IPS-18c (cell line): ENCODE data around the gene ADRA1B.

ENCODE experiments used
- H3K4me3 ChIP-seq: 2 replicates; pipeline ENCODE4 v1.7.0; 2013; ENCODE audit warnings: low read depth, mild to moderate bottlenecking, low read length, moderate library complexity; ENCODE audit not compliant: insufficient read depth
- H3K9me3 ChIP-seq: one replicate; pipeline ENCODE4 v1.6.1; 2013; ENCODE audit warnings: mild to moderate bottlenecking, low read length, moderate library complexity; ENCODE audit not compliant: control insufficient read depth, insufficient read depth

Gene ADRA1B

DNA sequence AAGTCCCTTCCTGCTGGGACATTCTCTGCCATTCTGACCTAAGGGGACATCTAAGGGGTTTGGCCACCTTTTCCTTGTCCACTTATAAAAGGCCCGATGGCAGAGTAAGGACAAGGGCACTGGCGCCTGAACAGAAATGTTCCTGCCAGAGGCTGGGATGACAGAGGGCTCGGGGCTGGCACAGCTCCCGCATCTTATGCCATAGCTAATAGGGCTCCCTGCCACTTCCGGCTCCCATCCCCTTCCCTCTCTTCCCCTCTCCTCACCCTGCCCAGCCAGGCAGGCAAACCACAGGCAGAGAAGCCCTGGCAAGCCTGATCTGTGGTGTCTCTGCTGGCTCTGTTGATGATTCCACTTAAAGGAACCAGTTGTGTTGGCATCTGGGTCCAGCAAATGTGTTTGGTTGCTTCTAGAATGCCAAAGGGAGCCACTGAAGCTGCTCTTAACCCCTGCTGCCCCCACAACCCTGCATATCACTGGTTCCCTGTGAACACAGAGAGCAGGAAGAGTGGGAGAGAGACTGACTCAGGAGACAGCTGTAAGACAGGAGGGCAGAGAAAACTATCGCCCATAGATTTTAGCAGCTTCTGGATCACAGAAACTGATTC, 18.4 kb upstream of the ADRA1B start:
- H3K4me3 ChIP-seq: no peak overlapping the region
- no peaks in the 10 kb centered on the region for H3K9me3 ChIP-seq

DNA sequence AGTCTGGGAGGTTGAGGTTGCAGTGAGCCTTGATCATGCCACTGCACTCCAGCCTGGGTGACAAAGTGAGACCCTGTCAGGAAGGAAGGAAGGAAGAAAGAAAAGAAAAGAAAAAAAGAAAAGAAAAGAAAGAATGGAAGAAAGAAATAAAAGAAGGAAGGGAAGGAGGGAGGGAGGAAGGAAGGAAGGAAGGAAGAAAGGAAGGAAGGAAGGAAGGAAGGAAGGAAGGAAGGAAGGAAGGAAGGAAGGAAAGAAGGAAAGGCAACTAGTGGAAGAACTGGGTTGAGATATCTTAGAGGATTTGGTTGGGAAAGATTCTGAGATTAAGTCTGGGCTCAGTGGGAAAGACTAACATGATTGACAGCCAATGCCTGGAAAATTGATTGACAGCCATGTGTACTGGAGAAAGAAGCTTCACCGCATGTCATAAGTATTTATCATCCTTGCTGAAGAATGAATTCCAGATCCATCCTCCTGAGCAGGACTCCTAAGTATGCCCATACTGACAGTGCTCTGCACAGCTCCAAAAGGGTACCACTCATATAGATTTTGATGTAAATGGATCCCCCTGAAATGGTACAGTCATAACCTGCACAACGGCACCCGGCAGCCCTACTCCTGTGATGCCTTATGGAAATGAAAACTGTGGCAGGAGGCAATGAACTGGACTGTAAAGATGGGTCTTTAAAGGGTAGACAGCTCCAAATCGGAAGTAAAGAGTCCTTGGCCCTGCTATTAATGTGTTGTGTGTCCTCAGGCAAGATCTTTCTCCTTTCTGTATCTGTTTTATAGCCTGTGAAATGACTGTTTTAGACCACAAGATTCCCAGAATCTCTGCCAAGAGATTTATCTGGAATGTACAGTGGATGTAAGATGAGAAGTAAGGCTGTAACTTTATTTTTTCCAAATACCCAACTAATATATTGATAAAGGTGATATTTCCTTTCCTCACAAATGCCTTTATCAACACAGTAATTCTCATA, 16.9 kb upstream of the ADRA1B start:
- Histone ChIP-seq H3K4me3 (no peak overlapping the region), H3K9me3 (no peaks in the 10 kb centered on the region)

DNA sequence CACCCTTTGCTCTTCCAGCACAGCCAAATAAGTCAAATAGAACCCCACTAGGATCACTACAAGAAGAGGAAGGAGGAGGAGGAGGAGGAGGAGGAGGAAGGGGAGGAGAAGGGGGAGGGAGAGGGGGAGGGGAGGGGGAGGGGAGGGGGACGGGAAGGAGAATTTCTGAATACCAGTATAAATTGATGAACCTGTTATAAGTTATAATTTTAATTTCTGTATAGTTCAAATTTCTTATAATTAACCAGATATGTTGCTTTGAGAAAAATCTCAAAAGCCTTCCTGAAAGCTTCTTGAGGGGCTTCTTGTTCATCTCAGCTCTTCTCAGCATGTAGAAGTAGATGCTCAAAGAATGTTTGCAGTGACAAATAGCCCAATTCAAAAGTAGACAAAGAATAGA, 15.0 kb upstream of the ADRA1B start:
- Histone ChIP-seq H3K4me3 (no peak overlapping the region), H3K9me3 (no peaks in the 10 kb centered on the region)

DNA sequence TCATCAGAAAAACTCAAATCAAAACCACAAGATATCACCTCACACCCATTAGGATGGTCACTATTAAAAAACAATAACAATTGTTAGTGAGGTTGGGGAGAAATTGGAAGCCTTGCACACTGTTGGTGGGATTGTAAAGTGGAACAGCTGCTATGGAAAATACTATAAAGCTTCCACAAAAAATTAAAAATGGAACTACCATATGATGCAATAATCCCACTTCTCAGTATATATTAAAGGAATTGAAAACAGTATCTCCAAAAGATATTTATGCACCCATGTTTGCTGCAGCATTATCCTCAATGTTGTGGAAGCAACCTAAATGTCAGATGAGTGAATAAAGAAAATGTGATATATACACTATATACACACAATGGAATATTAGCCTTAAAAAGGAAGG, 14.5 kb upstream of the ADRA1B start:
- no peaks in the 10 kb centered on the region for H3K9me3 ChIP-seq
- no peak overlapping the region for H3K4me3 ChIP-seq

DNA sequence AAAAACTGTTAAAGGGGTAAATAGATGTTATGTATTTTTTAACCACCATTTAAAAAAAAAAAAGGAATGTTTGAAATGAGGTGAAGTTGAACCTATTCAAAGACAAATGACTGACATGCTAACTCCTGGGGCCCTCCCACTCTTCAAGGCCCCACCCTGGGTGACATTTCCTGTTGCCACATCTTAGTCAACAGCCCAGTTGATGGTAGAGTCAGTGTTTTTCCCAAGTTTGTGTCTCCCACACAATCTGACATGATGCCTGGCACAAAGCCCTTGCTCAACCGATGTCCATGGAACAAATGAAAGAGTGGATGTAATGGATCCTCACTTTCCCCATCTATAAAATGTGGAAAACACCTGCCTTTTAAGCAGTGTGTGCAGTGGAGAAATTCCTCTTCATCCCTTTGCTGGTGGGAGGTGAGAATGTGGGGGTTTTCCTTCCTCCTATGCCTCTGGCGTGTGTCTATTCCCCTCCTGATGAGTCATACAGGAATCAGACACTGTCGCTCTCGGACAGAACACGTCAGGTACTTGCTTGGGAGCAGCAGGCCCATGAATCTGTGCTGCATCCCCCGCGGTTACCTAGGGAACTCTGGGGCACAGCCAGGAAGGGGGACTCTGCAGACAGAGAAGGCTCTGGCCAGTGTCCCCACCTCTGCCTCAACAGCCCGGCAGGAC, 13.7 kb upstream of the ADRA1B start:
- H3K9me3 ChIP-seq: no peaks in the 10 kb centered on the region
- H3K4me3 ChIP-seq: no peak overlapping the region

DNA sequence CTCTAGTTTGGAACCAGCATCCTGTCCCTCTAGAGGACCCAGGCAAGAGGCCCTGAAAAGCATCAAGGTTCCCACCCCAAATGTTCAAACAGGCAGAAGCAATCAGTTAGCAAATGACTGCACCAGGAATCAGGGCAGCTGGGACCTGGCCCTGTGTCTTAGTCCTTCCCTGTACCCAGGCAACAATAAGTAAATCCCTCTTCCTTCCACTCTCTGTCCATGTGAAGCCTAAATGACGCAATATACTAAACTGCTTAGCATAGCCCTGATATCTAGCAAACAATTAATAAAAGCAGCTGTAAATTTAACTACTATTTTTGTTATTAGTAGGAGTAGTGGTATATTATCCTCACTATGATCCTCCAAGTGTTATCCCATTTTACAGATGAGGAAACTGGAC, 13.2 kb upstream of the ADRA1B start:
- H3K9me3 ChIP-seq: no peaks in the 10 kb centered on the region
- no peak overlapping the region for H3K4me3 ChIP-seq

DNA sequence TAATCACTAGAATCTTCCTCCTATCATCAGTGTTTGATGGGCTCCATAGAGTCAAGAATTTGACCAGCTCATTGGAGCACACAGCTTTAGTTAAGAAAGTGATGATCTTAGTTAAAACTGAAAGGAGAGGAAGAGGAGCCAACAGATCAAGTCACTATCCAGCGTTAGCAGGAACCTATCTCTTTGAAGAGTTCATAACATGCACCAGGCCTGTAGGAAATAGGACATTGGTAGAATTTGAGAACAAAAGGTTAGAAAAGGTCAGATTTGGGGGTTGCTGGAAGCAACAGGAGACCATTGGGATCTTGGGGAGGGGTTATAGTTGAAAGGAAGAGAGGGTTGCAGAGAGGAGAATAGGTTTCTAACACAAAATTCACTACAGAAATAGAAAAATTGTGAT, 11.4 kb upstream of the ADRA1B start:
- Histone ChIP-seq H3K4me3 (no peak overlapping the region), H3K9me3 (no peaks in the 10 kb centered on the region)

DNA sequence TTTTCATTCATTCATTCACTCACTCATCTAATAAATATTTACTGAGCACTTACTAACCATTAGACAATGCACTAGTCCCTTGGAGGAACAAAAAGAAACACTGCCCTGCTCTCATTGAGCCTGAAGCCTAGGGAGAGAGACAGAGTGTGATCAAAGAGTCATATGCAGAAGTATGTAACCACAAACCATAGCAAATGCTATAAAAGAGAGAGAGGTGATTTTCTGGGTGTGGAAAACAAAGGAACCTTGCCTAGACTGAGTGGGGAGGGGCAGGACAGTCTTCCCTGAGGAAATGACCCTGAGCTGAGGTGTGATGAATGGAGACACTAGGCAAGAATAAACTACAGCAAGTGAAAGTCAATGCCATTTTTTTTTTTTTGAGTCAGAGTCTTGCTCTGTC, 10.8 kb upstream of the ADRA1B start:
- Histone ChIP-seq H3K4me3 (no peak overlapping the region), H3K9me3 (no peaks in the 10 kb centered on the region)

DNA sequence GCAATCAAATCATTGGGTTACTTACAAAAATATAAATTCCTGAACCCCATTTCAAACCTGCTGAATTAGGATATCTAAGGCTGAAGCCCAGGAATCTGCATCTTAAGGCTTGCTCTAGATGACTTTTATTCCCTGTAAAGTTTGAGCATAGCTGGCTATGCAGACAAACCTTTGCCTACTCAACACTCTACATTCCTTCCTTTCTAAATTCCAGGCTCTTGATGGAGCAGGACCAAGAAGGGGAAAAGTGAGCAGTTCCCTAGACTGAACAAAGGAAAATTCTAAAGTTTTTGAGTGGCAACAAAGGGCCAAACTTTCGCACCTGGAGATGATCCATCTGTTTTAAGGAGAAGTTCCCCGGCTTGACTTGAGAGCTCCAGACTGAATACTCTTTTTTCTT, 9.8 kb upstream of the ADRA1B start:
- Histone ChIP-seq H3K9me3 (peaks cover 2% of the 10 kb centered on the region), H3K4me3 (no peak overlapping the region)

DNA sequence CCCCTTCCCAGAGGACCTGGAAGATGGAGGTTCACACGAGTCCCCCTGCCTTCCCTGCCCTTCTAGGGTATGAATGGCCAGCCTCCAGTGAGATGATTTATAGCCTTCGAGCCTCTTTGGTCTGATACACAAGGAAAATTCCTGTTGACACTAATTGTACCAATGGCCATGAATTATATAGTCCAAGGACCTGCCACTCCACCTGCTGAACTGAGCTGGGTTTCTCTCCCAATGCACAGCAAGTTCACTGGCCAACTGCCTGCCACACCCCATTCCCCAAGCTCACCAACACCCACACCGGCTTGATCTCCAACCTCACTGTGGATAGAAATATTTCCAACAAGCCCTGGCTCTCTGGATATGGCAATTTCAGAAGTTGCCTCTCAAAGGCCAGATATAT, 9.3 kb upstream of the ADRA1B start:
- Histone ChIP-seq H3K9me3 (peaks cover 2% of the 10 kb centered on the region), H3K4me3 (no peak overlapping the region)

DNA sequence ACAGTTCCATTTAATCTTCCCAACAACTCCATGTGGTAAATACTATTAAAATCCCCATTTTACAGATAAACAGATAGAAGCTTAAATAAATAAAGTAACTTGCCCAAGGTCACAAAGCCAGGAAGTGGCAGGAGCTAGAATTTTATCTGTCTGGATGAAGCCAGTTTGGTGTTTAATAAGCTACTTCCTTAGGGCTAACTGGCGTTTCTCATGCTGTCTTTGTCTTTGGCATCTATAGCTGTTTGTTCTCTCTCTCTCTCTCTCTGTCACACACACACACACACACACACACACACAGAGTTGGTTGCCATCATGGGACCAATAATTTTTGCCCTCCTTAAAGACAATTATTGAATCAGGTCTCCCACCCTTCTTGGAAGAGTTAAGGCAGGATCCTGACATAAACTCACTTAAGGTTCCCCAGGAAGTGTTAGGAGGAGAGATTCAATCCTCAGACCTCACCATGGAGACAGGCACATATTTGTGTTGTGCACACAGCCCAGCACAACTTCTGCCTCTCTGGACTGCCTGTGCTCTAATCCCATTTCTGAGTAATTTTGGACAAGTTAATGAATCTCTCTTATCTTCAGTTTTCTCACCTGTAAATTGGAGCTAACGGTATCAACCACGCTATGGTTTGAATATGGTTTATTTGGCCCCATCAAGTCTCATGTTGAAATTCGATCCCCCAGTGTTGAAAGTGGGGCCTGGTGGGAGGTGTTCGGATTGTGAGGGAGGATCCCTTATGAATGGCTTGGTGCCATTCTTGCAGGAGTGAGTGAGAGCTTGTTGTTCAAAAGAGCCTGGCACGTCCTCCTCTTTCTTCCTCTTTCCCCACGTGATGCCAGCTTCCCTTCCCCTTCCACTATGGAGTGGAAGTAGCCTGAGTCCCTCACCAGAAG, 8.3 kb upstream of the ADRA1B start:
- no peak overlapping the region for H3K4me3 ChIP-seq
- peaks cover 2% of the 10 kb centered on the region for H3K9me3 ChIP-seq

DNA sequence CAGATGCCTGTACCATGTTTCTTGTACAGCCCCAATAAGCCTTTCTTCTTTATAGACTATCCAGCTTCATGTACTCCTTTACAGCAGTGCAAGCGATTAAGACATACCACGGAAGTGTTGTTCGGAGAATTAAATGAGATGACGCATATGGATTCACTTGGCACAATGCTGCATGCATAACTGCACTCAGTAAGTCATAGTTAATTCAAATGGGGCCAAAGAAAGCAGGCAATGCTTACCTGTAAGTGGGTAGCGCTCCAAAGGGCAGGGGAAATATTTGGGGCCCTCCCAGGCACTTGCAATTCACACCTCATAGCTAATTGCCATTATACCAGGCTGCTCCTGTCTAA, 7.7 kb upstream of the ADRA1B start:
- H3K4me3 ChIP-seq: no peak overlapping the region

DNA sequence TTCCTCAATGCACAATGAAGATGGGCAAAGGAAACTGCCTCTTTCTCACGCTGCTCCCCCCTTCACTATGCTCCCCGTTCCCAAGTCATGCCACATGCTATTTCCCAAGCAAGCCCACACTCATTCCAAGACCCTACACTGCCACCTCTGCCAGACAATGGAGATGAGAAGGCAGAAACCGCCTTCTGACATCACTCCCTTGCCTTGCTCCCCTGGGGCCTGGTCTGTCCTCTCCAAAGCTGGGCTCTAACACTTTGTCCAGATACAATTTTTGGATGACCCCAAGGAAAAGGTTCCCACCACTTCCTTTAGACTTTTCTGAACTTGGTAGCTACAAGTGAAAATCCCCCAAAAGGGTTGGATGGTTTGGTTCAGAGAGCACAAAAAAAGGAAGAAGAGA, 7.2 kb upstream of the ADRA1B start:
- peaks cover 2% of the 10 kb centered on the region for H3K9me3 ChIP-seq
- no peak overlapping the region for H3K4me3 ChIP-seq

More for the DNA sequence above, 7.7 kb upstream of the ADRA1B start:
- H3K9me3 ChIP-seq: peaks cover 2% of the 10 kb centered on the region

DNA sequence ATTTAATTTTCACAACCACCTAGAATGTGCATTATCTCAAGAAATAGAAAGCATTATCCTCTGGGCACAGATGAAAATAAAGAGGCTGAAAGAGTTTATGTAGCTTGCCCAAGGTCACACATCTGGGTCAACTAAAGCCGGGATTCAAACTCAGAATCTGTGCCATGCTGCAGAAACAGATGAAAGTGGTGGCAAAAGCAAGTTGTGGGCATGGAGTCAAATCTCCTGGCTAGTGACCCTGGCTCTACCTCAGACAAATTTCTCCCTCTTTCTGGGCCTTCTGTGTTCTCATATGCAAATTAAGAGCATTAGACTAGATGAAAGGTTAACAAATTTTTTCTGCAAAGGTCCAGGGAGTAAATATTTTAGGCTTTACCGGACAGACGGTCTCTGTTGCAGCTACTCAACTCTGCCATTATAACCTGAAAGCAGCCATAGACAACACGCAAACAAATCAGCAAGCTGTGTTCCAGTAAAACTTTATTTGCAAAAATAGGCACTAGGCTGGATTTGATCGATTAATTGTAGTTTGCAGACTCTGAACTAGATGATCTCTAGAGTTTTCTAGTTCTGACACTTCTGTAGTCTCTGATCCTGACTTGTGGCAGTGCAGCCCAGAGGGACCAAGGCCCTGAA, 6.0 kb upstream of the ADRA1B start:
- Histone ChIP-seq H3K9me3 (peaks cover 2% of the 10 kb centered on the region), H3K4me3 (no peak overlapping the region)

DNA sequence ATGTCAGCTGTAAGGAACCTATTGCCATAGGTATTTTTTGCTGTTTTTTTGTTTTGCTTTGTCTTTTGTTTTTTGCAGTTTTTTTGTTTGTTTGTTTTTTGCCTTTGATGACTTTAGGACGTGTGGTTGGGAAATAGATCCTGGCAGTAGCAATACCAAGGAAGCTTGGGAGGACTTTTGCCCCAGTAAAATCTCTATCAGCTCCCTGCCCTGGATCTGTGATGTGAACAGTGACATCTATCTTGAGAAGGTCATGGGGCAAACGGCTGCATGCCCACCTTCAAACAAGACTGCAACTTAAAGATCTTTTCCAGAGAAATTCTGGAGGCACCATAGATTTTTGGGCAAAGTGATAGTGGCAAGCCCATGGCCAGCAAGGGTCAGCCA, 5.4 kb upstream of the ADRA1B start:
- H3K9me3 ChIP-seq: peaks cover 2% of the 10 kb centered on the region

DNA sequence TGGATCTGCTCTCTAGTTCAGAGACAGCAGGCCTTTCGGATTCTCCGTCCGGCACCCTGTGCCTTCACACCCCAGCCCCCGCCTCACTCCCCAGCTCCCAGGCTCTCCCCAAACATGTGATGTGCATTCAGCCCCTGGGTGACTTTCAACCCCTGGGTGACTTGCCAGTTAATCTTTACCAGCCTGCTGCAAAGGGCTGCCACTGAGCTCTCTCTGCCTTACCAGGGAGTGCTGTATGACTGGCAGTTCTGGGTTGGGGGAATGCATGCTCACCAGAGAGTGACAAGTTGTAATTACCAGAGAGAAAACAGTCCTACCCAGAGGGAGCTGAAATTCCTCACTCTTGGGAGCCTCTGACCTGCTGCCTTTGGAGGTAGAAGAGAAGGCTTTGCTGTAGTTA, 4.9 kb upstream of the ADRA1B start:
- peaks cover 2% of the 10 kb centered on the region for H3K9me3 ChIP-seq
- H3K4me3 ChIP-seq: no peak overlapping the region

More for the DNA sequence above, 5.4 kb upstream of the ADRA1B start:
- H3K4me3 ChIP-seq: no peak overlapping the region
